PFSK-1 (cell line): ENCODE data around the gene DDX47.

Experiments used
- FOXP2 ChIP-seq: optimal IDR thresholded peaks from 2 replicates; pipeline ENCODE3; 2011; ENCODE audit warnings: borderline replicate concordance, control low read depth, inconsistent platforms; ENCODE audit not compliant: insufficient read depth; ENCODE audit errors: extremely low read length, extremely low read depth
- POLR2AphosphoS5 ChIP-seq: IDR thresholded peaks from 2 replicates; pipeline ENCODE4 v1.6.1; 2012; ENCODE audit warnings: low read depth, mild to moderate bottlenecking, control low read depth, low read length, moderate library complexity
- REST ChIP-seq, 2 experiments: IDR thresholded peaks; 2 replicates each; pipeline versions ENCODE4 v1.6.1 to v1.8.0; 2011 to 2012; ENCODE audit warnings: low read depth in 2 of 2, low read length in 2 of 2, control low read depth in 1 of 2, inconsistent platforms in 1 of 2, mild to moderate bottlenecking in 1 of 2, moderate library complexity in 1 of 2; ENCODE audit not compliant: insufficient read depth in 1 of 2
- SIN3A ChIP-seq: IDR thresholded peaks from 2 replicates; pipeline ENCODE4 v1.6.1; 2012; ENCODE audit warnings: mild to moderate bottlenecking, low read length, moderate library complexity, borderline replicate concordance; ENCODE audit not compliant: insufficient read depth
- TAF1 ChIP-seq: IDR thresholded peaks from 2 replicates; pipeline ENCODE4 v1.6.1; 2012; ENCODE audit warnings: low read length, control low read depth, borderline replicate concordance; ENCODE audit not compliant: insufficient read depth

Gene DDX47

GRCh38 chr12:12812618-12813119 lies 477 bp upstream of the DDX47 start:
- no peak for TF ChIP-seq SIN3A
- no peak for TF ChIP-seq TAF1
- no peak for TF ChIP-seq POLR2AphosphoS5
- no peak for TF ChIP-seq REST (IDR thresholded peaks at IDR 0.05; ENCODE audit: insufficient read depth in 1 of 2, low read depth in 2 of 2, low read length in 2 of 2)
- no peak for TF ChIP-seq FOXP2

GRCh38 chr12:12817616-12818015 lies 4.5 kb downstream of the DDX47 start:
- TF ChIP-seq TAF1 (no peak), POLR2AphosphoS5 (no peak), FOXP2 (no peak), REST (IDR thresholded peaks at IDR 0.05; ENCODE audit: insufficient read depth in 1 of 2, low read depth in 2 of 2, low read length in 2 of 2) (no peak), SIN3A (no peak)

GRCh38 chr12:12818701-12819100 lies 5.6 kb downstream of the DDX47 start:
- TF ChIP-seq FOXP2 (no peak), POLR2AphosphoS5 (no peak), SIN3A (no peak), REST (IDR thresholded peaks at IDR 0.05; ENCODE audit: insufficient read depth in 1 of 2, low read depth in 2 of 2, low read length in 2 of 2) (no peak), TAF1 (no peak)

GRCh38 chr12:12819221-12819620 lies 6.1 kb downstream of the DDX47 start:
- TF ChIP-seq SIN3A: no peak
- TF ChIP-seq FOXP2: no peak
- no peak for TF ChIP-seq POLR2AphosphoS5
- TF ChIP-seq TAF1: no peak
- TF ChIP-seq REST (IDR thresholded peaks at IDR 0.05; ENCODE audit: insufficient read depth in 1 of 2, low read depth in 2 of 2, low read length in 2 of 2): no peak

- TF ChIP-seq FOXP2 (no peak), POLR2AphosphoS5 (no peak), REST (IDR thresholded peaks at IDR 0.05; ENCODE audit: insufficient read depth in 1 of 2, low read depth in 2 of 2, low read length in 2 of 2) (no peak), TAF1 (no peak), SIN3A (no peak)
Measured at GRCh38 chr12:12819752-12820311, 6.7 kb downstream of the DDX47 start.
